GM21528 (cell line): ENCODE data around the gene SLC8A1.

Experiments used
- ATAC-seq: cut with Tn5 transposase; IDR thresholded peaks from one replicate; pipeline ENCODE4 v1.9.1; 2021; ENCODE audit warnings: mild to moderate bottlenecking, moderate library complexity; ENCODE audit not compliant: unreplicated experiment, low FRiP score

The SLC8A1 gene

DNA sequence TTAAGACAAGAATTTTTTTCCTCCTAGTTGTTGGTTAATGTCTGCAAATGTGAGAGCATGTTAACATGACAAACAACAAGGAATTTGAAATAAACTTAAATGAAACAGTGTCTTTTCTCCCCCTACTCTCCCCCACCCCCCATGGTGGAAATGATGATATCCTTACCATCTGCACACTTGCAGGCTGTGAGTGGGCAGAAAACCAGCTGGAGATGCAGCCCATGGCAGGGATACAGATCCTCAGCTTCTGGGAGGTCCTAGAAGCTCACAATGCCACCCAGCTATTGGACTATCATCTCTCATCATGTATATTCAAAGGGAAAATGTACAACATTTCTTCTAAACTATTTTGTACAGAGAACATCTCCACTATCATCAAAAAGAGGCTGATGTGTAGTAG lies 196.8 kb downstream of the SLC8A1 start:
- ATAC-seq = no peak

DNA sequence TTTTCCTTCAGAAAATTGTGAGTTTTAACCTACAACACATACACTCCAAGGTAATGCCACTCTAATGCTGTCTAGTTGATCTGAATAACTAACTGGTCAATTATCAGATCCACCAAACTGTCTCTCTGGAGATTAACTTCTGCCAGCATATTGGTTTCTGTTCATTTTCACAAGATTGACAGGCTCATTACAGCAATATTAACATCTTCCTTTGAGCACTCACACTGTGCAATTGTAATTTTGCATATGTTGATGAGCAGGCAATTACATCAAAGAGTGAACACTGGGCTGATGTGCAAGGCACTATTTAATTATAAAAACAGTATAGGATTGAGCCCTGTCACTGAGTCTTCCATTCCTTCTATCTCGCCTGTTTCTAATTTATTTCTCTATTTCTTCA lies 197.3 kb downstream of the SLC8A1 start:
- ATAC-seq = no peak

DNA sequence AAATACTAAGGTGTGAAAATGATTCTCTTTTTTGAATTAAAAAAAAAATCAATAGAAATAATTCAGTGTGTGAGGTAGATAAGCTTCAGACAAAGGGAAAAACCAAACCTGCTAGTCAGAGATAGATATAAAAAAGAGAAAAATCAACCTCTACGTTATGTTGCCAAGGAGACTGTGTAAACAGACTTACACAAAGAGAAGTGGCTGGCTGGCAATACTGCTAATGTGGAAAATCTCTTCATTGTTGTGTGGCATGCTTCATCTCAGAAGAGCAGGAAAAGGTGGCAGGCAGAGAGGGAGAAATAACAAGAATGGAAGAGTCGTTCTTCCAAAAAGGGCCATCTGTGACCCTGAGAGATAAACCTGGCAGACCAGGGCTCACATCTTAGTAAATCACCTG lies 200.8 kb downstream of the SLC8A1 start:
- ATAC-seq = no peak

DNA sequence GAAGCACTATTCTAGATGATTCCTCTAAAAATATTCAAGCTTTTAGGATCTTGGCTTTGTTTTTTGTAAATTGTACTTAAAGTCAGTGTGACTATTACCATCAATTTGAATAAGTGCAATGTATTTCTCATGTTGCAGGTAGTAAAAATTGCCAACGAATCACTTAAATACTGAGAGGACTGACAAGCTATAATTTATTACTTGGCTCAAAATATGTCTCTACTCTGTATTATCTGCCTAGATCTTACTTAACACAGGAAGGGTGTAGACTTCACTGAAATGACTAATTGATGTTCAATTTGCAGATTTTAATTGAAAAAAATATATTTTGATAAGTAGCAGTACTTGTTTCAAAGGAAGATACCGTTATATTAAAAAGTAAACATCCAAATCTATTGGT lies 202.3 kb downstream of the SLC8A1 start:
- ATAC-seq = no peak

DNA sequence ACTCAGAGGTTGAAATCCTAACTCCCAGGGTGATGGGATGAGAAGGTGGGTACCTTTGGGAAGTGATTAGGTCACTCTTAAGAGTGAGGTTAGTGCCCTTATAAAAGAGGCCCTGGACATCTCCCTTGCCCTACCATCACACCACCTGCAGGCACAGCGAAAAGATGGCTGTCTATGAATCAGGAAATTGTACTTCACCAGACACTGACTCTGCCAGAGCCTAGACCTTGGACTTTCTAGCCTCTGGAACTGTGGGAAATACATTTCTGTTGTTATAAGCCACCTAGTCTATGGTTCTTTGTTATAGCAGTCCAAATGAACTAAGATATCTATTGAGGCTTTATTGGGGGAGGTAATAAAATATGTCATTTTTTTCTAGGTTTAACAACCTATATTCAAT lies 203.6 kb downstream of the SLC8A1 start:
- ATAC-seq = no peak

DNA sequence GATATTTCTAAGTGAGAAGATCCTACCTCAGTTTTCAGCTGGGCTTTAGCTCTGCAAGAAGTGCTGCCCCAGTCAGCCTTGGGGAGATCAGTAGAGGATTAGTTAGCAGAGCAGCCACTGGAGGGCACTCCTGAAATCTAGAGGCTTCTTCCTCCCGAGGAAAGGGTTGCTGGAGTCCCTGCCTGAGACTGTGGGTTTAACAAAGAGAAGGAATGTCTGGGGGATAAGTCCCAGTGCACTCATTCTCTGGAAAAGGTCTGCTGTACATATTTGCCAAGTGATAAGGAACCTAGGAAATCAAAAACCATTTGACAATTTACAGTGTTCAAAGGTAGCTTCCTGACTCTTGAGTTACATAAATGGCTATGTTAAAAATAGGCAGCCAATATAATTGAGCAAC lies 207.2 kb downstream of the SLC8A1 start:
- ATAC-seq = peak; percentile 59

DNA sequence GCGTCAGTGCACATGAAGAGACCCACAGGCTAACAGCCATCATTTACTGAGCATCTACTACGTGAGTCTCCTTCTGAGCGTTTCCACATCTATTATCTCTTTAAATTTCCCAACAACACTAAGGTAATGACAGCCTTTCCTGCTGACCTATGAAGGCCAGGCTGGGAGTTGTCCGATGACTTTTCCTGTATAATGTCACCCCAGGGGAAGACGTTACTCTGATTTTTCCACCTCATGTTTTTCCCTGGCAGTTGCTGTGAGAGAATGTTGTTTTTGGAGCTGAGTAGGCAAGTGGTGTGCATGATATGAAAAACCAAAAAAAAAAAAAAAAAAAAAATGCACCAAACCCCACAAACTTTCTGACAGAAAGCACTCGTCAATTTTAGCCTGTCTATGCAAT lies 207.6 kb downstream of the SLC8A1 start:
- no peak for ATAC-seq

DNA sequence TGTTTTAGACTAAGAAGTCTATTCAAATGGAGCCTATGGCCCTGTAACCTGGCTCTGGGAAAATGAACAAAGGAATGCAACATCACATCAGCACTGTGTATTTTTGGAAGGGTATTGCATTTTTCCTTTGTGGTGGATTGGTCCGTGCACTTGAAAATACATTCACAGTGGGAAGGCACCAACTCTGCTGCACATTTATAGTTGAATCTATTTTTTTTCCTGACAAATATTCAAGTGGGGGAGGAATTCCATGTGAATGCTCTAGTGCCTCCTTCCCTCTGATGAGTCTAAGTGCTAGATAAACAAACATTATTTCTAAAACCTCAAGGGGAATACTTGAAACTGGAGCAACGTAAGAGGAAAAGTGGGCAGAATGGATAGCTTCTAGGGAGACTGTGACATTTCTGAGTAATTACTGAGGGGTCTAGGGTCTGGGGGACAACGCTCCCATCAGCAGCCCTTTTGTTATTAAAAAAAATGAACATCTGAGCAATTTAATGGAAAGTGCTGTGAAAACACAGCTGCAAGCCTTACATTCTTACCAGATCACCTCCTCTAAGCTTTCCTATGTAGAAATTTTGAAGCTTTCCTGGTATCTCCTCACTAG lies 208.2 kb downstream of the SLC8A1 start:
- ATAC-seq = no peak

DNA sequence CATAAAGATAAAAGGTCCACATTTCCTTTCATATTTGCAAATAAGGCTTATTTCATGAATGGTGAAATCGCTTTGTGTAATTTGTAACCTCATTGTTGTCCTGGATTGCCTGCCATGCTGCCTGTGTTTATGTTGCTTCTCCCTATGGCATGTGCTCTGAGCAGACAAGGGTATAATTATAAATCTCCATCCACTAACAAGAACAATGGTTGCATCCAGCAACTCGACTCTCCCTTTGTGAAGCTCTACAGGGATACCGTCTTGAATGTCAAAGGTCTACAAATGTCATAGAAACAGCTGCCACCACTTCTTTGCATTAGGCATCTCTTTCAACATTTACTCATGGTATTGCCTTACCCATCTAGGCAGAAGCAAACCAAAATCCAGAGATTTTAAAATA lies 209.6 kb downstream of the SLC8A1 start:
- no peak for ATAC-seq

DNA sequence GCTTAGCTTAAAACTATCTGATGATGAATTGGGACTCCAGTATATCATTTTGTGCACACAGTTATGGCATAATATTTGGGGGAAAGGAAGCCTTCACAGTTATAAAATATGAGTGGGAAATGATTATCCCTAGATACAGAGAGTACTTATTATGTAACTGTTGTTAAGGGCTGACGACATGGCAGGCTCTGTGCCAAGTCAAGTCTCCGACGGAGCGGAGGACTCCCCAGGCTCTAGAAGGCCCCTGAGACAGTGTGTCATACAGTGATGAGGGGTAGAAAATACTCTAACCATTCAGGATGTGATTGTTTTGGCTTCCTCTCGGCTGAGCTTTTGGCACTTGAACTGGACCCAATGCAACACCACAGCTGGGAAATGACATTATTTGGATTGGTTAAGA lies 211.8 kb downstream of the SLC8A1 start:
- ATAC-seq = no peak

DNA sequence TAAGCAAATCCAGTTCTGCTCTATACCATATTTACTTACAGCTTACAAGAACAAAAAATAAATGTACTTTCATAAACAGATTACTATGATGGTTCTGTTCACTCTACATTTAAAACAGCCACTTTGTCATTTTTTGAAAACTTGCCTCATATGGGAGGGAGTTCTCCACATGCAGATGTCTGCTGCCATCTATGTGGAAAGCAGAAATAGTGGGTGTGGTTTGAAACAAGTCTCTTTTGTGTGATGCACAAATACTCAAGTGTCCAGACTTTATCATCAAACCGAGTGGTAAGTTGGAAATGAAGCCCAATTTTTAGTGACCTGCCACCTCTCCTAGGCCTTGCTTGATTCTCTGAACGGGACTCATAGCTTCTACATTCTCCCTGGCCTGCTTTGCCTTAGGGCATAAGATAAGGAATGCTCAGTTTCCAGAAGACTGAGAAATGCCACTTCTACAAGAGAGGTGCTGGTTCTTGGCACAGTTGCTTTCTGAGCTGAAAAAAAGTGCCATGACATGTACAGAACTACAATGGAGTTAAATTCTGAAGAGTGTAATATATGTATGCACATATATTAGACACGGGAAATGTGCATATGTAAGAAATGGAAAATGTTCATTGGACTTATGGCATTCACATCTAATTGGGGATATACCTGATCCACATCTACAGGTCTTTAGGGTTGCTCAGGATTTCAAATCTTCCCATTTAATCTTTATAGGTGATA lies 221.0 kb downstream of the SLC8A1 start:
- ATAC-seq = no peak

DNA sequence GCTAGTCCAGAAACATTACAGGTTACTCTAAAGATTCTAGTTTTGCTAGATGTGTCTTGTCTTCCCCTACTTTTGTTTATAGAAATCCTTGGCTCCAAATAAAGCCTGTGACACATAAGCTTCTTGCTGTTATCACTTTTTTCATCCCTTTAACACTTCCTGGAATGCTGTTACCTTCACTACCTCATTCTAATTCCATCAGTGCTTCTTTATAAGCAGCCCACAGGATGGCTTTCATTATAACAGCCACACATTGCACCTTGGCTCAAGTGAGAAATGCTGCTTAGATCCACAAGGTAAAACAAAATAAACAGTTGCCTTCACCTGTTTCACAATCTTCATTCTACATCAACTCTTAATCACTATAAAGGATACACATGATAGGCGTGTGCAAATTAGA lies 221.7 kb downstream of the SLC8A1 start:
- ATAC-seq = no peak

DNA sequence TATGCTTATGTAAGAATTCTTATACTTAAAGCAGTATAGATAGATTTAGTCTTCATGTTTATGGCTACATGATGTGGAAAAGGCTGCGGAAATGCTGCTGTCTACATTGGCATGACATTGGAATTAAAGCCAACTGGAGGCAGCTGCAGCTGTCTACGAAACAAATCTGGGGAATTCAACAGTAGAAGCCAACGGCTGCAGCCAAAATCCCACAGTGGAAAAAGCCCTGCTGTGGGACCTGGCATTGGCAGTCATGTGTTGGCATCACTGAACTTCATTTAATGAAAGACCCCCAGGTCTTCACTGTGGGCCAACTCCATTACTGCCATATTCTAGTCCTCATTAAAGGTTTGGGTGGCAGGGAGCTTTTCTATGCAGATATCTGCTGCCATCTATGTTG lies 223.6 kb downstream of the SLC8A1 start:
- no peak for ATAC-seq

DNA sequence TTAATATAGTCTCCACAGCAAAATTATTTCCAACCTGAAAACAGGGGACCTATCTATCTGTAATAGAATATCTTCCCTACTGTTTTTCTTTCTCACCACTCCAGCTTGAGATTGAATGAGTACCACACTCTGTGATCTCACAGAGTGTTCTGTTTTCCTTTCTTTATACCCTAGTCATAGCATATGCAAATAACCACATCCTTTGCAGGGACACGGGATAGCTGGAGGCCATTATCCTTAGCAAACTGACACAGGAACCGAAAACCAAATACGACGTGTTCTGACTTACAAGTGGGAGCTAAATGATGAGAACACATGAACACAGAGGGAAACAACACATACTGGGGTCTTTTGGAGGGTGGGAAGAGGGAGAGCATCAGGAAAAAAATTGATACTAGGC lies 224.7 kb downstream of the SLC8A1 start:
- no peak for ATAC-seq

DNA sequence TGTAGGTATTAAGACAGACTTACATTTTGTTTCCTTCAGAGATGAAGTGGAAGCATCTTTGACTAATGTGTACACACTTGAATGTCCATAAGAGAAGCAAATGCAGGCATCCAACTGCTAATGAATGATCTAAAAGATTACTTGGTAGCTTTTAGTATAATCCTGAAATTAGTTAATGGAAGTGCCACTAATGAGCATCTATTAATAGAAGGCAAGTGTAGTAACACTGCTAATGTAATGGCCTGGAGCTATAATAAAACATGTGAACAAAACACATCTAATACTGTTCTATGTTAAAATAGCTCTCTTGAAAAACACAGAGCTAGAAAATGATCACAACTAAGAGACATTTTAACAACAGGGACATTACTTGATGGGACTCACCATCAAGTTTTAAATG lies 225.3 kb downstream of the SLC8A1 start:
- ATAC-seq = no peak

DNA sequence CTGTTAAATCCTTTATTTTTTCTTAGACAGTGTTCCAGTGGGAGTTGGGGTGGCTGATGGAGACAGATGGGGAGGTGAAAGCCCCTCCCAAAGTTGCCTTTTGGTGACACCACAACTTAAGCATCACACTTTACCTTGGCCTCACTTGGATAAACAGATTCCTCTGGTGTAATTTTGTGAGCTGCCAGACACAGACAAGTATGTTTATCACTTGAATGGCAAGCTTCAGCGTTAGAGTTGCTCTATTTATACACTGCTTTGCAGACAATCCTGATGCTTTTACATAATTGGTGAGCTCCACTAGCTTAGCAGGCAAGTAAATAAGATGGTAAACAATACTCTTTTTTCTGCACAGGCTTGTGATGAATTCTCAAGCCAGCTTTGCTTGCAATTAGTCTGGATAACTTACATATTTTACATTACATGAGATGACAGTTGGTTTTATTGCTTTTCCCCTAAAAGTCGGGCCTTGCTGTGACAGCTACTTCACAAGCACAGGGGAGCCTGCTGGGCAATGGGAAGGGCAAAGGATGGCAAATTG lies 226.2 kb downstream of the SLC8A1 start:
- ATAC-seq = no peak

DNA sequence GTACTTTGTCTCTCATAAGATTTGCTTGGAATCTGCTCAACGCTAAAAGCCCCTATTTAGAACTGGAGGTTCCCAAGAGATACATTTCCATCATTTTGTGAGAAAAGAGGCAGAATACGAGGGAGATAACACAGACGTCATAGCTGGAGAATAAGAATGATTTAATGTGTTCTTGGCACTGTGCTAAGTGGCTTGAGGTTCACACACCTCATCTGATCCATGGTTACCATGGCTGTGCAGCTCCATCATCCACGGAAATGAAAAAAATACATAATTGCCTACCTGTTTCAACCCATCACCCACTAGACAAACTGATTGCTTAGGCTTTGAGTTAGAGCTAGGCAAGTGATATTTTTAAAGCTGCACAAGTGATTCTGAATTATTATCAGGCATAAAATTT lies 227.6 kb downstream of the SLC8A1 start:
- no peak for ATAC-seq

DNA sequence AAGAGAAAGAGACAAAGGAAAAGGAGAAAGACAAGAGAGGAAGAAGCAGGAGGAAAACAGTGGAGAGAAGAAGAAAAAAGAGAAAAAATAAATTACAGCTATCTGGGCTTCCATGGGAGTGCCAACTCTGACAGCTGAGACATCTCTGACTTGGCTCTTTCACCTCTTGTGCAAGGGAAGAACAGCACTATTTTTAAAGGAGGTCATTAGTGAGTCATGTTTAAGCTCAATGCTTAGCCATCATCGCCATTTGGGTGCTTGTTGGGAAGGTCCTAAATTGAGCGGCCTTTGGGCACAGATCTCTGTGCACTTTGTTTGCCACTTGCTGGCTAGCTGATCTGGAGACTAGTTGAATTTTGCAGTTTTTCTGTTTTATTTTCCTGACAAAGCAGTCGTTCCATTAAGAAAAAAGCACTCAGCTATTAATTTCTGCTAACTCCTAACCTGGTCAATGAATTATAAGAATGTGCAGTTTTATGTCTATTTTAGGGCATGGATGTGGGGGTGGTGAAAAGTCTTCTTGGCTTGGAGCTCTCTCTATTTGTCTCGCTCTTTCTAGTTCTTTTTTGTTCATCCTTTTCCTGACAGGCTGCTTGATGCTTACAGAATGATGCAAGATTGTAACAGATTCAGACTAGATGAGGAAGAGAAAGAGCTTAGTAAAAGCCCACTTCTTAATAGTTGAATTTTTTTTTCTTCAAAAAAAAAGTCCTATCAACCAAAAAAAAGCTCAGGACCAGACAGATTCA lies 231.5 kb downstream of the SLC8A1 start:
- ATAC-seq = no peak

DNA sequence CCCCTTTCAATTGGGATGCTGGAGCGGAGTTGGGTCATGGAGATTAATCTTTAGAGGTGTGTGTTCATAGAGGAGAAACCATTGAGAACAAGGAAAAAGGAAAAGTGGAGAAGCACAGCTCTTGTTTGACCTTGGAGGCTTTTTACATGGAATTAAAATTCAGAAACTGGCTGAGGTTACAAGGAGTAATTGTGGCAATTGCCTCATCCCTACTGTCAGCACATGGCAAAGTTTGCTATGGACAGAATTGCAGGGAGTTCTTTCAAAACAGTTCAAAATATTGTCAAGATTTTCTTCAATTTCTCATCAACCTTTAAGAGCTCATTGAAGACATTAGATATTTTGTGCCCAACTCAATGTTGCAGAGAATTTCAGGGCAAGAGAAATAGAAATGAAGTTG lies 232.7 kb downstream of the SLC8A1 start:
- no peak for ATAC-seq

DNA sequence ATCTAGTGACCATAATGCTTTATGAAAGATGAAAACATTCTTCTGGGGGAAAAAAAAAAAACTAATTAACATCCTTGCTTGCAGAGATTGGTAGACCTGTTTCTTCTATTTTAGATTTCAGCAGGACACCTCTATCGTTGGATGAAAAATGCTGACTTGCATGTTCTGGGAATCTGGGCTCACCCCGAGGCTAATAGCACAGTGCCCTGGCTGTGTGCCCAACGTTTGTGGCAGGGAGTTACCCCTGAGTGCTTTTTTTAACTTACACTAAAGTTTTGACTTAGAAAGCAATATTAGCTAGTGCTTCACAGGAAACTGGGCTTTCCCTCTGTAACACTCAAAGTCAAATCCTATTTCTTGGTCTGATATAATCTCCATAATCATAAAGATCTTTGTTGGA lies 233.2 kb downstream of the SLC8A1 start:
- no peak for ATAC-seq

DNA sequence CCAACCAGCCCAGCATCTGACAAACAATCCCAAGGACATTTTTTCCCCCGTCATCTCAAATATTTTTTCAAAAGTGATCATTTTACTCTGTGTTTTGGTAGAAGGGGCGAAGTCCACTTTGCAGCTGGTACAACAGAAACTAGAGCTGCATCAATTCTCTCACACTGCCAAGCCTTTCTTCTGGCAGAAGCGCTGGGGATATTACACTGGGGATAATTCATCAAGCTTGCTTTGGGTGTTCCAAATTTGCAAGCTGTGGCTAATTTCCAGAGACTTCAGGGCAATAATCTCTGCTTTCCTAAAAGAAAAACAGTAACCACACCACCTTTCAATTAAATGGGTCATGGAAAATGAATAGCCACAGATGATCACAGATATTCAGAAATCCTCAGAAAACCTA lies 238.3 kb downstream of the SLC8A1 start:
- no peak for ATAC-seq

DNA sequence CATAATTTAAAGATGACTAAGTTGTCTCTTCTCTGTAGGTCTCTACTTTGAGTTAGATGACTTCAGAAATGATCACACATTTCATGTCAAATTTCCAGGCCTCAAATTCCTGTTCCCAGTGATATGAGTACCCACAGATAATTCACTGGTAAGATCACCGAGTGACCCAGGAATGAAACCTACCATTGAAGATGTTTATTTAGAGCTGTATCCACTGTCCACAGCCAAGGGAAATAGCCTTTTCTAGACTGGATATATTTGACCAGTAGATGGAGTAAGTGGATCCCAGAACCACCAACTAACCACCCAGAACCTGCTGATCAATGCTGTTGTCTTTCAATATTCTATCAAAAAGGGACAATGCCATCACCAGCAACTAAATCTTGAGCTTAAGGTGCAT lies 238.8 kb downstream of the SLC8A1 start:
- no peak for ATAC-seq
